ENCODE data around the gene ZNF716. TPM values are rescaled to one million over a fixed set of nuclear protein-coding genes. Genes with fewer than 3 reads are reported as not detected.

ZNF716 gene
- total and polyA plus RNA-seq, 2 of the 13 experiments (the other 11 are each of a cell fraction or from before 2014, with no cell fraction given) = not detected

- no peak for TF ChIP-seq CBX1 (IDR thresholded peaks at IDR 0.05; ENCODE audit: low read depth)
- TF ChIP-seq ARHGAP35 (CRISPR knock-in tag; IDR thresholded peaks at IDR 0.05; ENCODE audit: borderline replicate concordance) = no peak
- TF ChIP-seq NR2C2 (CRISPR knock-in tag; IDR thresholded peaks at IDR 0.05; ENCODE audit: borderline replicate concordance) = no peak
- TF ChIP-seq, protein P1, sequence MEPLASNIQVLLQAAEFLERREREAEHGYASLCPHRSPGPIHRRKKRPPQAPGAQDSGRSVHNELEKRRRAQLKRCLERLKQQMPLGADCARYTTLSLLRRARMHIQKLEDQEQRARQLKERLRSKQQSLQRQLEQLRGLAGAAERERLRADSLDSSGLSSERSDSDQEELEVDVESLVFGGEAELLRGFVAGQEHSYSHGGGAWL (CRISPR knock-in tag; IDR thresholded peaks at IDR 0.05) = no peak
These were observed 36.2 kb upstream of the ZNF716 start (continued) for GRCh38 chr7:57413529-57414398.

GRCh38 chr7:57414415-57414814 is 35.6 kb upstream of the ZNF716 start:
- Histone ChIP-seq H4K20me1 (ENCODE audit: insufficient read depth, low read length) (no peaks in the 10 kb centered on the region), H3K9me3 (ENCODE audit: low read length) (peaks cover 86% of the 10 kb centered on the region), H2AFZ (ENCODE audit: low read length) (no peak overlapping the region), H3K4me3 (replicated peaks in 1 of 3; ENCODE audit: insufficient read depth in 1 of 3, low read depth in 2 of 3, low read length in 3 of 3) (no peak overlapping the region), H3K36me3 (replicated peaks in 1 of 2; ENCODE audit: control insufficient read depth in 1 of 2, insufficient read depth in 2 of 2, low read length in 2 of 2) (no peaks in the 10 kb centered on the region), H3K9ac (ENCODE audit: insufficient read depth, low read depth, low read length) (no peak overlapping the region), H3K4me1 (ENCODE audit: insufficient read depth, low read length) (no peaks in the 10 kb centered on the region), H3K79me2 (ENCODE audit: insufficient read depth, low read length) (no peaks in the 10 kb centered on the region), H3K4me2 (ENCODE audit: low read depth, low read length) (no peak overlapping the region), H3K27ac (ENCODE audit: extremely low read length, insufficient read depth, low read length) (no peak overlapping the region), H3K27me3 (ENCODE audit: control insufficient read depth in 1 of 2, insufficient read depth in 2 of 2, low read length in 2 of 2) (no peaks in the 10 kb centered on the region)
- ChIA-PET POLR2A (no interaction called here), CTCF (ENCODE audit: low intra/inter-chr PET ratio, low total read pairs) (no interaction called here)
- no peak for DNase-seq (ENCODE audit: low spot score)
- FAIRE-seq = no peak
- WGBS (ENCODE audit: low lambda C conversion rate) = no CpG with 5 or more reads among the region's 6 CpGs
- ATAC-seq = no peak
- TF ChIP-seq MNT (IDR thresholded peaks at IDR 0.05) = peak; percentile 54; the same call in 1 of the 2 replicates
- no peak for TF ChIP-seq DNMT3B (CRISPR knock-in tag; conservative IDR thresholded peaks at IDR 0.05)
- intact Hi-C loops (cut with micrococcal nuclease; ENCODE audit: unreplicated experiment) (no loop called here), in situ Hi-C loops (cut with HindIII; ENCODE audit: extremely low pct_ligation_motif_present, low pct_unique_long_range_greater_than_20kb) (no loop called here)
- no TSS peak for BruUV-seq (replicated peaks)
